ENCODE data around the gene ITPK1. TPM values are rescaled to one million over a fixed set of nuclear protein-coding genes. Genes with fewer than 3 reads are reported as not detected.

Gene ITPK1
- total RNA-seq, 3 donors from 2014 or later = 49.4 to 59.7 (median 59.1) TPM

GRCh38 chr14:92970271-92970670 is 145.5 kb downstream of the ITPK1 start:
- no peak for DNase-seq
- Mint-ChIP-seq H3K9me3 (peaks cover 5% of the 10 kb centered on the region), H3K4me1 (ENCODE audit: low read depth) (peaks cover under 1% of the 10 kb centered on the region), H3K36me3 (ENCODE audit: insufficient read depth) (peaks cover 16% of the 10 kb centered on the region), H3K4me3 (no peak overlapping the region), H3K27me3 (ENCODE audit: low read depth) (no peaks in the 10 kb centered on the region)
- no peak for ATAC-seq

- Mint-ChIP-seq H3K27me3 (ENCODE audit: low read depth) (no peaks in the 10 kb centered on the region), H3K4me3 (no peak overlapping the region), H3K4me1 (ENCODE audit: low read depth) (peaks cover 2% of the 10 kb centered on the region), H3K36me3 (ENCODE audit: insufficient read depth) (peaks cover 16% of the 10 kb centered on the region), H3K9me3 (peaks cover 5% of the 10 kb centered on the region)
- no peak for DNase-seq
- no peak for ATAC-seq
Measured at GRCh38 chr14:92969871-92970270, 145.9 kb downstream of the ITPK1 start.

- peaks cover 2% of the 10 kb centered on the region for H3K4me1 Mint-ChIP-seq (ENCODE audit: low read depth)
- H3K9me3 Mint-ChIP-seq = peaks cover 5% of the 10 kb centered on the region
Measured at GRCh38 chr14:92969430-92969829, 146.3 kb downstream of the ITPK1 start.

DNA sequence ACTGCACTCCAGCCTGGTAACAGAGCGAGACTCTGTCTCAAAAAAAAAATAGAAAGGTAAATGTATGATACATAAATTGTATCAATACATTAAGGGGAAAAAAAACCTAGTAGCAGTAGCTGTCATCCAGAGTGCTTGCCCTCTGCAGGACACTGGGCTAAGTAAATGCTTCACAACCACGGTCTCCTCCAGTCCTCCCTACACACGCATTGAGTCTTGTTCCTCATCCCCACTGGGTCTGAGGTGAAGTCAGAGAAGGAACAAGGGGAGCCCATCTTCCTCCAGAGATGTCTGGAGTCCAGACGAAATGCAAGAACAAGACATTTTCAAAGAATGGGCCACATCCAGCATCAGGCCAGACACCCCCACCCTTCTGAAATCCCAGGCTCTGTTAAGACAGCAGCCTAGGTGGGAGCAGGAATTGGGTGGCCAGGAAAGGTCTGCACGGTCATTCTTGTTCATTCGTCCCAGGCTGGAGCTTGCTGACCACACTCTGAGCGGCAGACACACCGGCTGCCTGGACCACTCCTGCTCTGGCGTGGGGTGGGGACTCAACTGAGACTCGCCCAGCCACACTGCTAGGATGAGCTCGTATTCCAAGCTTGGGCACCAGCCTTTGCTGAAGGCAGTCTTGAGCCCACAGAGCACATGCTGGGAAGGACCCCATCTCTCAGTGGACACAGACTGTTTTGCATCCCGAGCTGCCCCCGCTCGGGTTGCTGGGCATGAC is 147.3 kb downstream of the ITPK1 start:
- ATAC-seq (no peak), DNase-seq (no peak)
- H3K9me3 Mint-ChIP-seq = peaks cover 5% of the 10 kb centered on the region
- H3K36me3 Mint-ChIP-seq (ENCODE audit: insufficient read depth) = peaks cover 11% of the 10 kb centered on the region
- H3K27me3 Mint-ChIP-seq (ENCODE audit: low read depth) = no peaks in the 10 kb centered on the region
- H3K4me3 Mint-ChIP-seq = no peak overlapping the region
- H3K4me1 Mint-ChIP-seq (ENCODE audit: low read depth) = peaks cover 2% of the 10 kb centered on the region

More at GRCh38 chr14:92969430-92969829, 146.3 kb downstream of the ITPK1 start:
- ATAC-seq = no peak
- no peak for DNase-seq
- Mint-ChIP-seq H3K36me3 (ENCODE audit: insufficient read depth) (peaks cover 12% of the 10 kb centered on the region), H3K27me3 (ENCODE audit: low read depth) (no peaks in the 10 kb centered on the region), H3K4me3 (no peak overlapping the region)

GRCh38 chr14:92967346-92967926 is 148.3 kb downstream of the ITPK1 start:
- ATAC-seq (no peak), DNase-seq (no peak)
- Mint-ChIP-seq H3K4me3 (no peak overlapping the region), H3K9me3 (peaks cover 5% of the 10 kb centered on the region), H3K36me3 (ENCODE audit: insufficient read depth) (peaks cover 5% of the 10 kb centered on the region), H3K4me1 (ENCODE audit: low read depth) (peaks cover 2% of the 10 kb centered on the region), H3K27me3 (ENCODE audit: low read depth) (no peaks in the 10 kb centered on the region)

GRCh38 chr14:92965281-92965680 is 150.4 kb downstream of the ITPK1 start:
- ATAC-seq (no peak), DNase-seq (no peak)
- Mint-ChIP-seq H3K36me3 (ENCODE audit: insufficient read depth) (peaks cover 2% of the 10 kb centered on the region), H3K4me3 (no peak overlapping the region), H3K4me1 (ENCODE audit: low read depth) (peaks cover 2% of the 10 kb centered on the region), H3K27me3 (ENCODE audit: low read depth) (no peaks in the 10 kb centered on the region), H3K9me3 (peaks cover 5% of the 10 kb centered on the region)

DNA sequence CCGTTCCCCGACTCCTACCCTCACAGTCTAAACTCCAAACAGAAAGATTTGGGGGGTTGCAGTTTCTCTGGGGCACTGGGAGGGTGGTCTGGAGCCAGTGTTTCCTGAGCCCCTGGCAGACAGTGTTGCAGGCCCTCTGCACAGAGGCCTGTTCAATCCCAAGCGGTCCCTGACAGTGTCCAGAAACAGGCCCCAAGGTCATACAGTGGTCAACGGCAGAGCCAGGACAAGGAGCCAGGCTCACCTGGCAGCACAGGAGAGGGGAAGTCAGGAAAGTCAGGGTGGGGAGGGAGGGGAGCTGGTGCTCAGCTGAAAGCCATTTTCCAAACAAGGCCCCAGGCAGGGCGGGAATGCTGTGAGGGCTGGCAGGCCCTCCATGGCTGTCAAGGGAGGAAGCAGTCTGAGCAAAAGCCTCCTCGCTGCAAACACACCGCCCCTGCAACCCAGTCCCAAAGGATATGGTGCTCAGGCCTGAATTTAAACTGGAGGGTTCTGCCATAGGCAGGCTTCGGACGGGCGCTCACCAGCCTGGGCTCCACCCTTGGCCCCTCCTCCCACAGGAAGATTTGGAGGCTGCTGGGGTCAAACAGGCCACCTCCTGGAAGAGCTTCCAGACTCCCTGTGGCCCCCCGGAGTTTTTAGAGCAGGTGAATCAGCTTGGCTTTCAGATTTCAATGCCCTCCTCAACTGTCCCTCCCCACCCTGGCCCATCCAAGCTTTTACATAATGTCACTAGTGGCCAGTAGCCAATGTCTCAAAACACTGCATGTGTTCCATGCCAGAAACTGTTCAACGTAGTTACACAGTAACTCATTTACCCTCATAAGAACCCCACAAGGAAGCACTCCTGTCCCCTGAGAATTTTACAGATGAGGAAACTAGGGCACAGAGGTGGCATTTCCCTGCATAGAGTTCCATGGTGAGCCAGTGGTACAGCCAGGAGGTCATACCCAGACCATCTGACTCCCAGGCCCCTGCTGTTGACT is 151.3 kb downstream of the ITPK1 start:
- Mint-ChIP-seq H3K27me3 (ENCODE audit: low read depth) (no peaks in the 10 kb centered on the region), H3K4me1 (ENCODE audit: low read depth) (peaks cover 2% of the 10 kb centered on the region), H3K9me3 (peaks cover 5% of the 10 kb centered on the region), H3K4me3 (no peak overlapping the region), H3K36me3 (ENCODE audit: insufficient read depth) (peaks cover 2% of the 10 kb centered on the region)
- no peak for DNase-seq
- ATAC-seq = no peak

GRCh38 chr14:92963301-92964123 is 152.2 kb downstream of the ITPK1 start:
- no peak overlapping the region for H3K4me3 Mint-ChIP-seq
- no peak for ATAC-seq

DNA sequence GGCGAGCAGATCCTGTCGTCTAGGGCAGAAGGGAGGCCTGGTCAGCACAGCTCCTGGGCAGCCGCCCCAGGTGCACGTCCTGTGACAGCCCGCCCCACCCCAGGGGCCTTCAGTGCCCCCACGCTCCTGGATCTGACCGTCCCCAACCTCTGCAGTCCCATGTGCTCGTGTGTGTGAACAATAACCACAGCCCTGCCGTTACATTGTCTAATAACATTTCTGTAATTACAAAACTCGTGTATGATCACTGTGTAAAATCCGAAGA is 153.0 kb downstream of the ITPK1 start:
- no peak overlapping the region for H3K4me3 Mint-ChIP-seq
- H3K4me1 Mint-ChIP-seq (ENCODE audit: low read depth) = peaks cover 2% of the 10 kb centered on the region
- H3K27me3 Mint-ChIP-seq (ENCODE audit: low read depth) = no peaks in the 10 kb centered on the region
- no peak for DNase-seq
- peaks cover 4% of the 10 kb centered on the region for H3K9me3 Mint-ChIP-seq
- H3K36me3 Mint-ChIP-seq (ENCODE audit: insufficient read depth) = peaks cover 2% of the 10 kb centered on the region
- no peak for ATAC-seq

More at GRCh38 chr14:92963301-92964123, 152.2 kb downstream of the ITPK1 start:
- no peaks in the 10 kb centered on the region for H3K27me3 Mint-ChIP-seq (ENCODE audit: low read depth)
- no peak for DNase-seq
- H3K4me1 Mint-ChIP-seq (ENCODE audit: low read depth) = peaks cover 2% of the 10 kb centered on the region
- H3K9me3 Mint-ChIP-seq = peaks cover 5% of the 10 kb centered on the region
- peaks cover 2% of the 10 kb centered on the region for H3K36me3 Mint-ChIP-seq (ENCODE audit: insufficient read depth)

DNA sequence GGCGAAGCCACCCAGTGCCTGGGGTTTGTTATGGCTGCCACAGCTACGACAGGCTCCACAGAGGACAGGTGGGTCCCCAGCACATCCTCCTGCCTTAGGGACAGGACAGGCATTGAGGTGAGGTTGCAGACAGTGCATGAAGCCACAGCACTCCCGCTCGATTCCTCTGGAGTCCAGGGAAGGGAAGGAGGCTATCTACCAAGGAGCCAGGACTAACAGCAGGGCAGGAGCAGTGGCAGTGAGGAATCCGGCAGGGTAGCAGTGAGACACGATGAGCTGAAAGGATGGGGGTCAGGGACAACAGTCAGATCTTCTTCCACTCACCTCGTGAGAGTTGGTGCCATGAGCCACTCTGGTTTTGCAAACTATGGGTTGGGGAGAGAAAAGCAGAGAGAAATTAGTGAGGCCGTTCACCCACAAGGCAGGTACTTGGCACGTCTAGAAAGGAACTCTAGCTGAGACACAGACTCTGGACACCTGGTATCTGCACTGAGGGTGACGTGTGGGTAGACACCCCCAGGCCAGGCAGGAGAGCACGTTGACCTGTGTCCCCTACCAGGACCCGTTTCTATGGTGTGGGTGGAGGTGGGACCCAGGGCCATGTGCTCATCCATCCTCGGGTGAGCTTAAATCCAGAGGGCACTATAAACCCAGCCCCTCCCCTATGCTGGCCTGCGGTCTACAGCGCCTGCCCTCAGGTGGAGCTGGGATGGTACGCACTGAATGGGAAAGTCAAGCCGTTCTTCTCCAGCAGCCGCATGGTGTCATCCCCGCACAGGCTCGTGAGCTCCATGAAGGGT is 153.5 kb downstream of the ITPK1 start:
- no peak for DNase-seq
- Mint-ChIP-seq H3K36me3 (ENCODE audit: insufficient read depth) (no peaks in the 10 kb centered on the region), H3K9me3 (no peaks in the 10 kb centered on the region), H3K4me3 (no peak overlapping the region), H3K4me1 (ENCODE audit: low read depth) (peaks cover 2% of the 10 kb centered on the region), H3K27me3 (ENCODE audit: low read depth) (no peaks in the 10 kb centered on the region)
- no peak for ATAC-seq

GRCh38 chr14:92961567-92961855 is 154.2 kb downstream of the ITPK1 start:
- Mint-ChIP-seq H3K27me3 (ENCODE audit: low read depth) (no peaks in the 10 kb centered on the region), H3K36me3 (ENCODE audit: insufficient read depth) (no peaks in the 10 kb centered on the region), H3K4me3 (no peak overlapping the region), H3K9me3 (no peaks in the 10 kb centered on the region), H3K4me1 (ENCODE audit: low read depth) (peaks cover 2% of the 10 kb centered on the region)
- DNase-seq (no peak), ATAC-seq (no peak)

DNA sequence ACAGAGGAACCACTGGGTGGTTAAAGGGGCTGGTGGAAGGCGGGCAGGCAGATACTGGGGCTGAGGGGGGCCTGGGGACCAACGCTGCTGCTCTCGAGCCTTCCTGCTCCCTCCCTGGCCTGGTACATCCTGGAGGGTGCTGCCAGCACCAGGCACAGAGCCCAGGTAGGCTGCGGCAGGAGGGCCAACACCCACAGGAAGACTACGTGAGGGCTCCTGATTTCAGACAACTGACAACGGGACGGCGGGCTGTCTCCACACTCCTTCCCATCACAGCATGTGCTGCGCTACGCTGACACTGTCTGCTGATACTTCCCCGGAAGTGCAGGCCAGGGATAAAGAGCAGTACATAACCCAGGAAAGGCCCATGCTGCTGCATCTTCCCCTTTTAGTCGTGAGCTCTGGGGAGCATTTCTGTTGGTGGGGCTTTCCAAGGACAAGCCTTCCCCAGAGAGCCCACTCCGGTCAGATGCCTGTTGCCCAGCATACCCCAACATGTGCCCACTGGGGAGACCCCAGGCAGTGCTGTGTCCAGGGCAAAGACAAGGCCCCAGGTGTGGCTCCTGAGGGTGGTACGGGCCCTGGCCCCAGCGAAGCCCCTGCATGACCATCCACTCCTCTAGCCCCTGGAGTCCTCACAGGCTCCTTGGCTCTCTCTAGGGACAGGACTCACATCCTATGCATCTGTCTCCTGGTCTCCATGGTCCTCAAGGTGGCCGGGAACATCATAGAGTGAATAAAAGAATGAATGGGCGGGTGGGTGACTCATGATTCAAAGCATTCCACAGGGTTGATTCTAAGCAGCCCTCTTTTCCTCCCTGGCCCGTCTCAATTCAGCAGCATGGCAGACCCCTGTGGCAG is 154.8 kb downstream of the ITPK1 start:
- Mint-ChIP-seq H3K4me3 (no peak overlapping the region), H3K9me3 (no peaks in the 10 kb centered on the region), H3K36me3 (ENCODE audit: insufficient read depth) (no peaks in the 10 kb centered on the region), H3K27me3 (ENCODE audit: low read depth) (no peaks in the 10 kb centered on the region), H3K4me1 (ENCODE audit: low read depth) (peaks cover 2% of the 10 kb centered on the region)
- DNase-seq (no peak), ATAC-seq (no peak)

Data from activated T-cell treated with anti-CD3 and anti-CD28 coated beads, Interleukin-2, amount 50 U/mL, for 4 hours (primary cell).